Neural crest cell (in vitro differentiated cells): ENCODE measurements around the gene ACKR3. TPM values are rescaled to one million over a fixed set of nuclear protein-coding genes. Genes with fewer than 3 reads are reported as not detected.

ENCODE experiments used
- DNase-seq: peaks from one replicate; pipeline ENCODE4 v3.0.0; 2021; ENCODE audit warnings: low read depth, mixed read lengths, low spot score
- H3K27ac Mint-ChIP-seq: one replicate; pipeline ENCODE4 v1.8.0; 2021; ENCODE audit warnings: mild to moderate bottlenecking, mixed read lengths; ENCODE audit not compliant: unreplicated experiment
- H3K27me3 Mint-ChIP-seq: 2 replicates; pipeline ENCODE4 v1.8.0; 2021; ENCODE audit warnings: low read depth, mild to moderate bottlenecking, mixed read lengths
- H3K36me3 Mint-ChIP-seq: 2 replicates; pipeline ENCODE4 v1.8.0; 2021; ENCODE audit warnings: low read depth, mild to moderate bottlenecking, mixed read lengths
- H3K4me1 Mint-ChIP-seq: 2 replicates; pipeline ENCODE4 v1.8.0; 2021; ENCODE audit warnings: mixed read lengths
- H3K4me3 Mint-ChIP-seq: one replicate; pipeline ENCODE4 v1.8.0; 2021; ENCODE audit warnings: mild to moderate bottlenecking, mixed read lengths
- H3K9me3 Mint-ChIP-seq: 2 replicates; pipeline ENCODE4 v1.8.0; 2021; ENCODE audit warnings: mixed read lengths
- total RNA-seq: library from RNA; stranded (reverse); gene quantifications from 2 replicates; pipeline ENCODE4 v1.2.1, GENCODE V29; 2021
- TF ChIP-seq, protein P1 (sequence below): fragments of 200-600 bp; sonication (generic); conservative IDR thresholded peaks from 2 replicates; pipeline ENCODE4 v1.5.0; 2021; ENCODE audit warnings: antibody characterized with exemption, mild to moderate bottlenecking

The ACKR3 gene
- total RNA-seq, 1 donor from 2014 or later, result 24.5 TPM

DNA sequence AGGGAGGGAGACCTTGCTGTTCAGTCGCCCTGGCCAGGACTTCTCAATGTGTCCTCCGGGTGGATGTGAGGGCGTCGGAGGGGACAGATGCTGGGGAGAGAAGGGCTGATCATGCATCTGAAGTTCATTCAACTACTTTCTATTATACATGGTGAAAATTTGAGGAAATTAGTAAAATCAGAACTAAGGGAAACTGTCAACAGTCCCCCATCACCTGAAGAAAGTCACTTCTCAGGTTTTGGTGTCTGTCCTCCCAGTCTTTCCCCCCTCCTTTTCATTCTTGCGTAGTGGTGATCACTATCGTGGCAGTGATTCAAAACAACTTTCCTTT lies 17.4 kb upstream of the ACKR3 start:
- no peak for DNase-seq

DNA sequence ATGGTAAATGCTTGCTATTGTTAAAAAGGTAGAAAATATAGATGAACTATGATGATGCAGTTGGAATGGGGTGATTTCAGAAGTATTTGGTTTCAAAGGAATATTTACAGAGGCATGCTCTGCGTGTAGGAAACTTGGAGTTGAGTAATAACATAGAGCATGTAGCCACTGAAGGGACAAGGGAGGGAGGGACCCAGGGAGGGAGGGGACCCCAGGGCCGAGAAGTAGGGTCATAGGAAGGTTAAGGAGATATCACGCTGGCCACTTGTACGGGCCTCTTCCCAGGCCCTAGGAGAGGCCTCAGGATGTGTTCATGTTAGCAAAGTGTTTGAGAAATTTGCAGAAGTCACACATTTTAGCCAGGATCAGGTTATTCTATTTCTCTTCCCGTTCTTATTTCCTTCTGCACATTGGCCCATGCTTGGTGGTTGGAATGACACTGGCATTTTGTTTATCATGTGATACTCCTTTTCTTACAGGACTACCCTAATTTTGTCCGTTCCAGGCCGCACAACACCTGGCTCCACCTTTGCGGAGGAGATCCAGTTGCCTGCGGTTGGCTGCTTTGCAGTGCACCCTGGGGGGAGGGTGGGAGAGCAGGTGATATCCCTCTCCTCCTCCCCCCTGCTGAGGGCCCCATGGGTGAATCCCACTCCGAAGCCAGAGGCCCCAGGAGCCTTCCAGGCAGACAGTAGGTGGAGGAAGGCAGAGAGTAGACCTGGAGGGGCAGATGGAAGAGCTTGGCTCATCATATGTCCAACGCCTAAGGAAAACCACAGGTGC lies 16.9 kb upstream of the ACKR3 start:
- peaks cover 6% of the 10 kb centered on the region for H3K9me3 Mint-ChIP-seq
- TF ChIP-seq, protein P1, sequence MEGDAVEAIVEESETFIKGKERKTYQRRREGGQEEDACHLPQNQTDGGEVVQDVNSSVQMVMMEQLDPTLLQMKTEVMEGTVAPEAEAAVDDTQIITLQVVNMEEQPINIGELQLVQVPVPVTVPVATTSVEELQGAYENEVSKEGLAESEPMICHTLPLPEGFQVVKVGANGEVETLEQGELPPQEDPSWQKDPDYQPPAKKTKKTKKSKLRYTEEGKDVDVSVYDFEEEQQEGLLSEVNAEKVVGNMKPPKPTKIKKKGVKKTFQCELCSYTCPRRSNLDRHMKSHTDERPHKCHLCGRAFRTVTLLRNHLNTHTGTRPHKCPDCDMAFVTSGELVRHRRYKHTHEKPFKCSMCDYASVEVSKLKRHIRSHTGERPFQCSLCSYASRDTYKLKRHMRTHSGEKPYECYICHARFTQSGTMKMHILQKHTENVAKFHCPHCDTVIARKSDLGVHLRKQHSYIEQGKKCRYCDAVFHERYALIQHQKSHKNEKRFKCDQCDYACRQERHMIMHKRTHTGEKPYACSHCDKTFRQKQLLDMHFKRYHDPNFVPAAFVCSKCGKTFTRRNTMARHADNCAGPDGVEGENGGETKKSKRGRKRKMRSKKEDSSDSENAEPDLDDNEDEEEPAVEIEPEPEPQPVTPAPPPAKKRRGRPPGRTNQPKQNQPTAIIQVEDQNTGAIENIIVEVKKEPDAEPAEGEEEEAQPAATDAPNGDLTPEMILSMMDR, result no peak
- H3K4me1 Mint-ChIP-seq, result peaks cover 19% of the 10 kb centered on the region
- DNase-seq, result no peak
- H3K27ac Mint-ChIP-seq, result peak overlapping the region; percentile 57
- H3K27me3 Mint-ChIP-seq, result no peaks in the 10 kb centered on the region
- H3K36me3 Mint-ChIP-seq, result no peaks in the 10 kb centered on the region
- H3K4me3 Mint-ChIP-seq, result peak overlapping the region; percentile 38

More for the DNA sequence above, 17.4 kb upstream of the ACKR3 start:
- H3K36me3 Mint-ChIP-seq, result no peaks in the 10 kb centered on the region
- H3K27me3 Mint-ChIP-seq, result no peaks in the 10 kb centered on the region
- peak overlapping the region; percentile 95 for H3K27ac Mint-ChIP-seq
- H3K4me1 Mint-ChIP-seq, result peaks cover 19% of the 10 kb centered on the region
- TF ChIP-seq, protein P1, result no peak
- peak overlapping the region; percentile 38 for H3K4me3 Mint-ChIP-seq
- peaks cover 6% of the 10 kb centered on the region for H3K9me3 Mint-ChIP-seq

DNA sequence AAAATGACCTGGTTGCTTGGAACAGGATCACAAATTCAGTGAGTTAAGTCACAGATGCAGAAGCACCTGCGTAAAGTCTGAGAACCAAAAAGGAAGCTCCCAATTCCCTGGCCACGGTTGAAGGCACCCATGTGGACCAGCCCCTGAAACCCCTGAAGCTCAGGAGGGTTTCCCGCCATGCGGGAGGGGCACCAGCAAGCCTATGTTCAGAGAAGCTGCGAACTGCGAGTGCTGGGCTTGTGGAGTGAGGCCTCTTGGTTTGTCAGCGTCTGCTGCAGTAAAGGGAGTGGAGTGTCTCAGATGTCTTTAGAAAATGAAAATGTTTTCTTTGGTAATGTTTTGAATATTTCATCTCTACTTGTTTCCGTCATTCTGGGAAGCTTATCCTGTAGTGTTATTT lies 16.1 kb upstream of the ACKR3 start:
- no peak for DNase-seq
- Mint-ChIP-seq H3K27me3 (no peaks in the 10 kb centered on the region), H3K4me1 (peaks cover 26% of the 10 kb centered on the region), H3K27ac (no peak overlapping the region), H3K36me3 (no peaks in the 10 kb centered on the region), H3K9me3 (peaks cover 4% of the 10 kb centered on the region), H3K4me3 (no peak overlapping the region)
- TF ChIP-seq, protein P1, result no peak

DNA sequence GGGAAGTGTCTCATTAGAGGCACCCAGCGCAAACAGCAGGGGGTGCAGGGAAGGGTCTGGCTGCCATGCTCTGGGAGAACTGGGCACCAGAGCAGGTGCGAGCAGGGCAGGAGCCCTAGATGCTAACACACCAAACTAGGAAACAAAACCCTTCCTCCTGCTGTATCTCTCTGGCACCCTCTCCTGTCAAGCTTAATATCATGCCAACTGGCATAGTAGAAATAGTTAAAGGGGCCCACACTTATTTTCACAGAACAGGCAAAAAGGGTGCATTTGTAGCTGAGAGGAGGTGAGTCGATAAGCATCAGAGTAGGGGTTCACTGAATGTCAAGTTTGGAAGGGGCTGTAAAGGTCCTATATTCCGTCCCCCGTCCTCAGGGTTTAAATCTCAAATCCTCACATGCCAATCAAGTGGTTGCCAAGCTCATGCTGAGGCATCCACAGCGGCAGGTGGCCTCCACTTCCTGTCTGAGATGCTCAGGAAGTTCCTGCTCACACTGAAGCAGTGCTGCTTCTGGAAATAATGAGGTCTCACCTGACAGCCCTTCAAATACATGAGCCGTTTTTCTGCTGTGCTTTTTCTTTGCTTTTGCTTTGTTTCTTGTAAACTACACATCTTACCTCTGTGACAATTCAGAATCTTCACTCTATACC lies 14.9 kb upstream of the ACKR3 start:
- H3K27ac Mint-ChIP-seq, result no peak overlapping the region
- H3K9me3 Mint-ChIP-seq, result peaks cover 4% of the 10 kb centered on the region
- no peaks in the 10 kb centered on the region for H3K27me3 Mint-ChIP-seq
- H3K4me1 Mint-ChIP-seq, result peaks cover 36% of the 10 kb centered on the region
- no peak for DNase-seq
- TF ChIP-seq, protein P1, result no peak
- H3K4me3 Mint-ChIP-seq, result no peak overlapping the region
- H3K36me3 Mint-ChIP-seq, result no peaks in the 10 kb centered on the region

DNA sequence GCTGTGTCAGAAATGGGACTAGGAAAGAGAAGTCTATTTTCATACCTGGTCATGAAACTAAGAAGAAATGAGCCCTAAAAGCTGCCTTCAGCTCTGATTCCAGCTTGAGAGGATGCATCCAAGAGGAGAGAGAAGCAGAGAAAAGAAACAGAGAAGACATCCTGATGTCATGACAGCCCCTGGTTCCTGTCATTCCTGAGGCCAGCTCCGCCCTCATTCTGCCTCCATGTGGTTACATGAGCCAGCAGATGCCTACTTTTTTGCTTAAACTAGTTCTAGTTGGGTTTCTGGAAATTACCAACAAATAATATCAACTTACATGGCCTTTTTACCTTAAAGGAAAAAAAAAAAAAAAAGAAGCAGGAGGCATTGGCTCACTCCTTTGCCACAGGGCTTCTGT lies 14.1 kb upstream of the ACKR3 start:
- Mint-ChIP-seq H3K27ac (no peak overlapping the region), H3K27me3 (no peaks in the 10 kb centered on the region)
- DNase-seq, result no peak

More for the DNA sequence above, 14.1 kb upstream of the ACKR3 start:
- H3K4me3 Mint-ChIP-seq, result no peak overlapping the region
- H3K9me3 Mint-ChIP-seq, result peaks cover 4% of the 10 kb centered on the region
- TF ChIP-seq, protein P1, result no peak
- H3K4me1 Mint-ChIP-seq, result peaks cover 39% of the 10 kb centered on the region
- H3K36me3 Mint-ChIP-seq, result no peaks in the 10 kb centered on the region
